GM12875 (cell line): ENCODE measurements around the gene BAIAP2.

Source experiments
- H3K4me3 ChIP-seq: one replicate; pipeline ENCODE4 v1.5.1; 2011; ENCODE audit warnings: low read depth, low read length, control low read depth
- CTCF ChIP-seq: IDR thresholded peaks from 2 replicates; pipeline ENCODE4 v1.5.1; 2011; ENCODE audit warnings: low read depth, mild to moderate bottlenecking, control low read depth, inconsistent platforms, low read length, moderate library complexity, borderline replicate concordance; ENCODE audit not compliant: insufficient read depth

The BAIAP2 gene

DNA sequence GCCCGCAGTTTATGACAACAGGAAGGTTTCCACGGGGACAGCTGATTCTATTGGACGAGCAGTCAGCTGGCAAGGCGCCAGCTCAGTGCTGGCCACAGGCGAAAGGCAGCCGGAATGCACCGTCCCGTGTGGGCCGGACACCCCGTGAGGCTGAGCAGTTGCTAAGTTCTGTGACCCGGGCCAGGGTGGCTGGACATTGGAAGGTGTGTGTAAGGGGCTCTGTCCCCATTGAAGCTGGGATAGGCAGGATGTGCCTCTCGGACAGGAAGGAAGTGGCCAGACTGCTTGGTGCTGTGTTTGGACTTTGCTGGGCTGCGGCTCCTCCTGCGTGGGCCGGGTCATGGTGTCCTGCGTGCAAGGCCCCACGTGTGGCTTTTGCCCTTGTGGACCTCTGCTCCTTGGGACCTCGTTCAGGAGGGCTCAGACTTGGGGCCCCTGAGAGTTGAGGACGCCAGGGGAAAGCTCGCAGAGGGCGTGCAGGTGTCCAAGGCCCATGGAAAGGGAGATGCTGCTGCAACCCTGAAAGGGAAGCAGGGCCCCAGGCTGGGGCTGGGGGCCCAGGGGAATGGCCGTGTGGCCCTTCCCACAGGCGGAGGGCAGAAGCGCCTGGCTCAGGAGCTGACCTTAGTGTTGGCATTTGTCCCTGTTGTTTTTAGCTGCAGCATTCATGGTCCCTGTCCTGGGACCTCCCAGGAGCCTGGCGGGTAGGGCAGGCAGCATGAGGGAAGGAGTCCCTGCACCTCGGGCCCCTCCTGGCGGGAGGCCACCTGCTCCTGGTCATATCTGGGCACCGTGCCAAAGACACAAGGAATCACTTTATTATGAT, 10.0 kb downstream of the BAIAP2 start:
- H3K4me3 ChIP-seq: no peak overlapping the region
- TF ChIP-seq CTCF: no peak

- no peak overlapping the region for H3K4me3 ChIP-seq
- no peak for TF ChIP-seq CTCF
Observed at GRCh38 chr17:81045590-81046095, 10.7 kb downstream of the BAIAP2 start.

DNA sequence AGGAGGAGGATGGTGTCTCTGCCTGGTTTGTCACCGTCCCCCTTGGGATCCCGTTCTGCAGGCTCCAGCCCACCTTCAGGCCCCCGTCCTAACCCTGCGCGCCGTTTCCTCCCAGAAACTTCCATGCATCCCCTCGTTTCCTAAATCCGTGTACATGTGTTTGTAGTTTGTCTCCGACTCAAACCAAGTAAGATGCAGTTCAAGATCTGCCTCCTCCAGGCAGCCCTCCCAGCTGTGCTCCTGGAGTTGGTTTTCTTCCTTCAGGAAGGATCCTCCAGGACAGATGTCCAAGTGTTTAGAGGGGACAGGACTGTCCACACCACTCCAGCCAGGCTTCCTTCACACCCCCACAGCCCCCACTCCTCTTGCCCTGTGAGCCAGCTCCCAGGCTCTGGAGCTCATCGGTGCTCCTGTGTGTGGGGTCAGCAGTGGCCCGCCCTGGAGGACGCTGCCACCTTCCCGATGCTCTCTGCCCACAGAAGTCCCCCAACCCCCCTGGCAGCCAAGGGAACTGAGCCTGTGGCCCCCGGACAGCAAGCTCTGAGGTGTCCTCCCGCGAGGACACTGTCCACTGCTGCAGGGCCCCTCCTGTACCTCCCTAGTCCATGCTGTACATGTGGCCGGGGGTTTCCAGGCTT, 11.3 kb downstream of the BAIAP2 start:
- TF ChIP-seq CTCF: no peak
- H3K4me3 ChIP-seq: no peak overlapping the region

DNA sequence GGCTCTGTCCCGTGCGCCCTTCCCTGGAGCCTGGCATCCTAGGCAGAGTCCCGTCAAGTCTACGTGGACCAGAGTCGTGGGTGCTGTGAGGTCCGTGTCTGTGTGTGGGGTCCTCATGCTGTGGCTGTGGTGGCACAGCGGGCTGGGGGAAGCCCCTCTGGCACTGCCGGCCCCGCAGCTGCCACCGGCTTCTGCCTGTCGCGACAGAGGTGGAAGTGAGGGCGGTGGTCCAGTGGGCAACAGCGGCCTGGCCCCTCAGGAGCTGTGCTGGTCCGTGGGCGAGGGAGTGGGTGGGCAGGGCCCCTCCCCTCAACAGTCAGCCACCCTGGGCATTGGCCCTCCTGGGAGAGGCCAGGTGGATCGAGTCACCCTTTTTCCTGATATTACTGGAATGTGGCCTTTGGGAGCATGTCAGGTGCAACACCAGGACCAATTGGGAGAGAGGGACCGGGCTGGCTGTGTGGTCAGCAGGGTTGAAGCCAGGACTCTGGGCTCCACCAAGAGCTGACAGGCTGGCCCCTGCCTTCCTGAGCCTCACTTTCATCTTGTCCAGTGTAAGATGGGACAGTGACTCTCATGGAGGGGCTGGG, 11.9 kb downstream of the BAIAP2 start:
- no peak for TF ChIP-seq CTCF
- H3K4me3 ChIP-seq: no peak overlapping the region

DNA sequence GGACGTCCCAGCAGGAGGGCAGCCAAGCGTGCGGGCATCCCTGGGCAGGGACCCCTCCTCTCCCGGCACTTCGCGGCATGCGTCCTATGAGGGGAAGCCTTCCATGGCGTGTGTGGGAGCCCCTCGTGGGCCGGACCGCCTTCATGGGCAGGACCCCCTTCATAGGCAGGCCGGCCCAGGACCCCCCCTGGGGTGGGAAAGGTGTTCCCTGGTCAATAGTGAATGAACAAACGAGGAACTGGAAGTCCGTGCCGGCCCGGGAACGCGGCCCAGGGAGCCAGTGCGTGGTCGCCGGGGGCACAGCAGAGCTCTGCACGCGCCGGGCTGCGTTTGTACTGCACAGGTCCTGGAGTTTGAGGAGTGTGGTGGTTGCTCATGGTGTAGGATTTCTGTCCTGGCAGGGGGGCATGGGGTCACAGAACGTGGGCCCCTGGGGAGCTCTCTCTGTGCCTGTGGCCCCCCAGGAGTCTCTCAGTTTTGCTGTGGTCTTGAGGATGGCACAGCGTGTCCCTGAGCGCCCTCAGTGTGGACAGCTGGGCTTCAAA, 13.9 kb downstream of the BAIAP2 start:
- TF ChIP-seq CTCF: no peak
- H3K4me3 ChIP-seq: no peak overlapping the region

GRCh38 chr17:81049372-81049911, 14.5 kb downstream of the BAIAP2 start:
- no peak for TF ChIP-seq CTCF
- H3K4me3 ChIP-seq: no peak overlapping the region
